ENCODE measurements around the gene BBS5.

The BBS5 gene

DNA sequence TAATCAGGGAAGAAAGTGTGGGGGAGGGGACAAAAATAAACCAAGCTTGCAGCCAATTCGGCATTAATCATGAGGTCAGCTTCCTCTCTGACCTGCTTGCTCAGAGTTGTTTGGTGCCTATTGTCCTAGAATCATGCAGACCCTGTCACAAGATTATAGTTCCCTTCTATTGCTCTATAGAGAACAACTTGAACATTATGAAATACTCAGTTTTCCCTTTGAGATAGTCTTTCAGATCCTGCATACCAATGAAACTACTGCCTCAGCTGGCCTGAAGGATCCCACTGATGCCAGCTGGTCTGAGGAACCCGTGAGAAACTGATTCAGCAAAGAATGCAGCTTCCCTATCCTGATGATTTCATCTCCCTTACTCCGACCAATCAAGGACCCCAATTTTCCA lies 955 bp upstream of the BBS5 start:
- Histone ChIP-seq H3K27ac (no peak overlapping the region), H3K27me3 (no peaks in the 10 kb centered on the region), H3K9me3 (no peaks in the 10 kb centered on the region), H3K36me3 (peaks cover 0 to 12% (median 0%) of the 10 kb centered on the region in 3 donors), H3K4me3 (no peak overlapping the region), H3K4me1 (peaks cover 0 to 15% (median 4%) of the 10 kb centered on the region in 4 donors)
- intact Hi-C loops (cut with DNase I; ENCODE audit: low total_unique reads) = no loop called here
- no peak for DNase-seq
- TF ChIP-seq, protein P1, sequence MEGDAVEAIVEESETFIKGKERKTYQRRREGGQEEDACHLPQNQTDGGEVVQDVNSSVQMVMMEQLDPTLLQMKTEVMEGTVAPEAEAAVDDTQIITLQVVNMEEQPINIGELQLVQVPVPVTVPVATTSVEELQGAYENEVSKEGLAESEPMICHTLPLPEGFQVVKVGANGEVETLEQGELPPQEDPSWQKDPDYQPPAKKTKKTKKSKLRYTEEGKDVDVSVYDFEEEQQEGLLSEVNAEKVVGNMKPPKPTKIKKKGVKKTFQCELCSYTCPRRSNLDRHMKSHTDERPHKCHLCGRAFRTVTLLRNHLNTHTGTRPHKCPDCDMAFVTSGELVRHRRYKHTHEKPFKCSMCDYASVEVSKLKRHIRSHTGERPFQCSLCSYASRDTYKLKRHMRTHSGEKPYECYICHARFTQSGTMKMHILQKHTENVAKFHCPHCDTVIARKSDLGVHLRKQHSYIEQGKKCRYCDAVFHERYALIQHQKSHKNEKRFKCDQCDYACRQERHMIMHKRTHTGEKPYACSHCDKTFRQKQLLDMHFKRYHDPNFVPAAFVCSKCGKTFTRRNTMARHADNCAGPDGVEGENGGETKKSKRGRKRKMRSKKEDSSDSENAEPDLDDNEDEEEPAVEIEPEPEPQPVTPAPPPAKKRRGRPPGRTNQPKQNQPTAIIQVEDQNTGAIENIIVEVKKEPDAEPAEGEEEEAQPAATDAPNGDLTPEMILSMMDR (IDR thresholded peaks at IDR 0.05) = no peak

GRCh38 chr2:169478745-169479256 lies 493 bp upstream of the BBS5 start:
- H3K4me1 ChIP-seq = peaks cover 0 to 15% (median 4%) of the 10 kb centered on the region in 4 donors
- no peaks in the 10 kb centered on the region for H3K27me3 ChIP-seq
- TF ChIP-seq, protein P1 (IDR thresholded peaks at IDR 0.05) = no peak
- no peaks in the 10 kb centered on the region for H3K9me3 ChIP-seq
- peaks cover 3 to 17% (median 4%) of the 10 kb centered on the region in 3 donors for H3K36me3 ChIP-seq
- DNase-seq = no peak
- peak overlapping the region; percentile 75 to 81 for H3K27ac ChIP-seq
- intact Hi-C loops (cut with DNase I; ENCODE audit: low total_unique reads) = no loop called here
- peak overlapping the region; percentile 76 to 86 for H3K4me3 ChIP-seq

DNA sequence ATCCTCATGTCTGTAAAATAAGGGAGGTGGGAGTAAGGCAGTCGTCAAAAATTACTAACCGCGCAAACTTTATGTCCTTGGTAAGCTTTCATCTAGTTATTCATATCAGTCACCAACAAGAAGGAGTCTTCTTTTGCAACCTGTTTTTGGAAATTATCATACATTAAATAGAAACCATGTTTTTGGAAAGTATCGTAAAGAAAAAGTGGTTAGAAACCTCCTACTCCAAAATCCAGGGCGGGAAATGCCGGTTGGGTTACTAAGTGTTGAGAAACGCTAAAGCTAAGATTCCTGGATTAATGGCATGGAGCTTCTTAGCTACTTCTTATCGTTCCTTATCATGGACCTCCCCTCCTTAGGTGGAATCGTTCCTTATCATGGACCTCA lies 778 bp downstream of the BBS5 start:
- TF ChIP-seq, protein P1 (IDR thresholded peaks at IDR 0.05) = no peak
- Histone ChIP-seq H3K9me3 (no peaks in the 10 kb centered on the region), H3K4me3 (peak overlapping the region; percentile 76 to 86), H3K4me1 (peaks cover 0 to 15% (median 4%) of the 10 kb centered on the region in 4 donors), H3K27me3 (no peaks in the 10 kb centered on the region), H3K36me3 (peaks cover 13 to 29% (median 17%) of the 10 kb centered on the region in 3 donors), H3K27ac (peak overlapping the region; percentile 75 to 81)
- intact Hi-C loops (cut with DNase I; ENCODE audit: low total_unique reads) = no loop called here
- no peak for DNase-seq

- Histone ChIP-seq H3K4me1 (no peaks in the 10 kb centered on the region), H3K27ac (no peak overlapping the region), H3K27me3 (no peaks in the 10 kb centered on the region), H3K9me3 (no peaks in the 10 kb centered on the region), H3K36me3 (peaks cover 25 to 56% (median 30%) of the 10 kb centered on the region in 3 donors), H3K4me3 (no peak overlapping the region)
- TF ChIP-seq, protein P1 (IDR thresholded peaks at IDR 0.05) = no peak
- intact Hi-C loops (cut with DNase I; ENCODE audit: low total_unique reads) = no loop called here
- no peak for DNase-seq
Observed at GRCh38 chr2:169485650-169486138, 6.4 kb downstream of the BBS5 start.

DNA sequence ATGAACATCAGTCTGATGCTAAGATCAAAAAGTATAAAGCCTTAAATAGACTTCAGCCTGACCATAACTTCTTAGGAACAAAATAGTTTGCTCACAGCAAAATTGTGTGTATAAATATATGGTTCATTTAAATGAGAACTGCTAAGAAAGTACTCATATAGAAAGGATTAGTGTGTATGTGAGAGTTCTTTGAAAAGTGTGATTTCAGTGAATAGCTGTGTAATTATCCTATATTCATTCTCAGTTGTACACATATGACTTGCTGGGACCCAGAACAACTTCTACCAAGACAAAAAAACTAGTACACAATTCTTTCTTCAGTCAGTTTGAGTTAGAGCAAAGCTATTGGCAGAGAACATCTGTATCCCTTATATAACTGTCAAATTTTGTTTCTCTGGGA lies 7.2 kb downstream of the BBS5 start:
- no peaks in the 10 kb centered on the region for H3K9me3 ChIP-seq
- no peaks in the 10 kb centered on the region for H3K27me3 ChIP-seq
- H3K36me3 ChIP-seq = peaks cover 25 to 61% (median 31%) of the 10 kb centered on the region in 3 donors
- DNase-seq = no peak
- H3K4me3 ChIP-seq = no peak overlapping the region
- TF ChIP-seq, protein P1 (IDR thresholded peaks at IDR 0.05) = no peak
- intact Hi-C loops (cut with DNase I; ENCODE audit: low total_unique reads) = no loop called here
- no peak overlapping the region for H3K27ac ChIP-seq
- no peaks in the 10 kb centered on the region for H3K4me1 ChIP-seq
